IMR-90 (cell line): Measurements from ENCODE around the gene PTPRN2. TPM values are rescaled to one million over a fixed set of nuclear protein-coding genes. Genes with fewer than 3 reads are reported as not detected.

ENCODE experiments used
- ATAC-seq: fragments of 200-7000 bp; cut with Tn5 transposase; 2 replicates; pipeline ENCODE4 v1.9.1; 2020; ENCODE audit warnings: low read depth, mild to moderate bottlenecking, moderate library complexity
- BruUV-seq: library from RNA; stranded (reverse); fragments of 400-500 nt; replicated peaks from 2 replicates; lab custom pipeline; 2021; lab: Mats Ljungman, UMichigan
- CTCF ChIA-PET: fragments of 300-600 bp; formaldehyde crosslinking; extraction: SDS; loops from one replicate; lab custom pipeline; 2021; ENCODE audit warnings: antibody characterized with exemption; lab: Yijun Ruan, JAX
- POLR2A ChIA-PET: fragments of 300-600 bp; sonication (Branson Sonifier 250); formaldehyde crosslinking; loops from one replicate; lab custom pipeline; 2022; ENCODE audit warnings: antibody characterized with exemption; ENCODE audit not compliant: unreplicated experiment; lab: Charles Lee
- DNase-seq: peaks from one replicate; pipeline ENCODE4 v3.0.0; 2013
- H2AFZ ChIP-seq: replicated peaks from 2 replicates; pipeline ENCODE3; 2013; ENCODE audit warnings: low read length, mild to moderate bottlenecking; ENCODE audit not compliant: poor library complexity
- H2AK5ac ChIP-seq: 2 replicates; pipeline ENCODE4 v1.6.1; 2013; ENCODE audit warnings: low read depth, low read length, inconsistent platforms
- H2AK9ac ChIP-seq: replicated peaks from 2 replicates; pipeline ENCODE3; 2013; ENCODE audit warnings: mild to moderate bottlenecking, low read depth, low read length, moderate library complexity; ENCODE audit not compliant: poor library complexity
- H2BK120ac ChIP-seq: 2 replicates; pipeline ENCODE4 v1.6.1; 2013; ENCODE audit warnings: low read depth, low read length, inconsistent platforms
- H2BK15ac ChIP-seq: 3 replicates; pipeline ENCODE4 v1.6.1; 2013; ENCODE audit warnings: low read depth, low read length, inconsistent platforms
- H2BK20ac ChIP-seq: 2 replicates; pipeline ENCODE4 v1.6.1; 2013; ENCODE audit warnings: low read depth, mild to moderate bottlenecking, inconsistent platforms, low read length, moderate library complexity
- H2BK5ac ChIP-seq: 2 replicates; pipeline ENCODE4 v1.6.1; 2013; ENCODE audit warnings: mild to moderate bottlenecking, low read depth, low read length, inconsistent platforms; ENCODE audit not compliant: poor library complexity, severe bottlenecking
- H3K14ac ChIP-seq: replicated peaks from 2 replicates; pipeline ENCODE4 v1.6.1; 2013; ENCODE audit warnings: low read depth, low read length, inconsistent platforms
- H3K18ac ChIP-seq: 2 replicates; pipeline ENCODE4 v1.6.1; 2013; ENCODE audit warnings: low read depth, low read length, control low read depth
- H3K23ac ChIP-seq: 2 replicates; pipeline ENCODE4 v1.6.1; 2013; ENCODE audit warnings: low read depth, low read length, inconsistent platforms
- H3K27ac ChIP-seq: 2 replicates; pipeline ENCODE4 v1.5.1; 2013; ENCODE audit warnings: mild to moderate bottlenecking, control low read depth, low read length; ENCODE audit not compliant: insufficient read depth
- H3K27me3 ChIP-seq: 2 replicates; pipeline ENCODE4 v1.6.1; 2013; ENCODE audit warnings: low read length; ENCODE audit not compliant: control insufficient read depth, insufficient read depth
- H3K36me3 ChIP-seq: 2 replicates; pipeline ENCODE4 v1.6.1; 2013; ENCODE audit warnings: low read length, mixed read lengths; ENCODE audit not compliant: control insufficient read depth, insufficient read depth
- H3K4ac ChIP-seq: 2 replicates; pipeline ENCODE4 v1.6.1; 2013; ENCODE audit warnings: low read depth, low read length, inconsistent platforms
- H3K4me1 ChIP-seq: 2 replicates; pipeline ENCODE4 v1.6.1; 2013; ENCODE audit warnings: low read length, mixed read lengths; ENCODE audit not compliant: control insufficient read depth, insufficient read depth
- H3K4me2 ChIP-seq: 2 replicates; pipeline ENCODE4 v1.6.1; 2013; ENCODE audit warnings: low read depth, mild to moderate bottlenecking, control low read depth, low read length, moderate library complexity
- H3K4me3 ChIP-seq: 2 replicates; pipeline ENCODE4 v1.5.1; 2013; ENCODE audit warnings: low read depth, mild to moderate bottlenecking, control low read depth, low read length, moderate library complexity; ENCODE audit not compliant: insufficient read depth
- H3K56ac ChIP-seq: 2 replicates; pipeline ENCODE4 v1.6.1; 2013; ENCODE audit warnings: low read length, inconsistent platforms; ENCODE audit not compliant: insufficient read depth; ENCODE audit errors: extremely low read depth
- H3K79me1 ChIP-seq, 2 experiments: 2 replicates each; pipeline ENCODE4 v1.6.1; 2013; ENCODE audit warnings: low read length in 2 of 2, inconsistent platforms in 1 of 2, low read depth in 1 of 2
- H3K9ac ChIP-seq: 2 replicates; pipeline ENCODE4 v1.6.1; 2013; ENCODE audit warnings: low read depth, low read length, control low read depth
- H3K9me1 ChIP-seq: 2 replicates; pipeline ENCODE4 v1.6.1; 2013; ENCODE audit warnings: low read length, inconsistent platforms; ENCODE audit not compliant: insufficient read depth
- H3K9me3 ChIP-seq: 2 replicates; pipeline ENCODE4 v1.6.1; 2013; ENCODE audit warnings: low read length; ENCODE audit not compliant: control insufficient read depth, insufficient read depth
- H4K20me1 ChIP-seq: 2 replicates; pipeline ENCODE4 v1.6.1; 2013; ENCODE audit warnings: low read length, inconsistent platforms; ENCODE audit not compliant: insufficient read depth
- H4K5ac ChIP-seq: 2 replicates; pipeline ENCODE4 v1.6.1; 2013; ENCODE audit warnings: mild to moderate bottlenecking, low read depth, low read length, control low read depth
- H4K8ac ChIP-seq, 2 experiments: 2 replicates each; pipeline ENCODE4 v1.6.1; 2013; ENCODE audit warnings: low read depth in 2 of 2, low read length in 2 of 2, control low read depth in 1 of 2, inconsistent platforms in 1 of 2
- H4K91ac ChIP-seq: 2 replicates; pipeline ENCODE4 v1.6.1; 2013; ENCODE audit warnings: low read depth, low read length, inconsistent platforms; ENCODE audit not compliant: insufficient read depth
- MXI1 ChIP-seq: IDR thresholded peaks from 2 replicates; pipeline ENCODE4 v1.6.1; 2012; ENCODE audit warnings: low read depth, mild to moderate bottlenecking, low read length, moderate library complexity, borderline replicate concordance
- NFE2L2 ChIP-seq: fragments of 150-350 bp; IDR thresholded peaks from 2 replicates; pipeline ENCODE4 v1.6.1; 2016; ENCODE audit warnings: low read depth, mild to moderate bottlenecking, low read length
- RAD21 ChIP-seq: IDR thresholded peaks from 2 replicates; pipeline ENCODE4 v1.6.1; 2012; ENCODE audit warnings: low read length, improper control_type of control experiment
- SMC3 ChIP-seq: fragments of 150-350 bp; IDR thresholded peaks from 2 replicates; pipeline ENCODE4 v1.6.1; 2016; ENCODE audit warnings: low read depth, mild to moderate bottlenecking, antibody characterized with exemption, low read length, moderate library complexity
- WGBS, 2 experiments: methylation state at CpG; one replicate each; pipeline versions ENCODE4 v1.1.5 to v1.1.7; 2013; ENCODE audit warnings: missing lambda C conversion rate in 2 of 2; ENCODE audit not compliant: insufficient read length in 1 of 2; ENCODE audit errors: extremely low coverage in 2 of 2; 5-methylcytosine and 5-hydroxymethylcytosine counted together
- dilution Hi-C: fragments of 300-500 bp; cut with HindIII; formaldehyde crosslinking; loops from one replicate; pipeline ENCODE4 v1.14.3; 2018; ENCODE audit warnings: low sequenced_read_pairs; ENCODE audit not compliant: unreplicated experiment
- in situ Hi-C: fragments of 300-500 bp; cut with MboI; formaldehyde crosslinking; loops from 3 replicates; pipeline ENCODE4 v1.14.3; 2019; ENCODE audit warnings: low sequenced_read_pairs, inconsistent platforms, mixed read lengths
- intact Hi-C: fragments of 100-400 bp; cut with micrococcal nuclease; formaldehyde crosslinking; loops from 2 replicates; pipeline ENCODE4 v1.10.0; 2022
- polyA plus RNA-seq, 3 experiments: library from polyadenylated mRNA; depleted of rRNA; stranded (reverse); fragments of >200 nt; gene quantifications; 2 replicates each; pipeline ENCODE4 v1.2.3, GENCODE V29; 2012; ENCODE audit warnings: low replicate concordance in 1 of 3
- total RNA-seq: library from RNA; depleted of rRNA; stranded (reverse); fragments of >200 nt; gene quantifications from 2 replicates; pipeline ENCODE4 v1.2.3, GENCODE V29; 2012

Gene PTPRN2
- total and polyA plus RNA-seq, 2 of the 4 experiments (the other 2 are of a cell fraction), result 0.03 TPM; not detected in 1

DNA sequence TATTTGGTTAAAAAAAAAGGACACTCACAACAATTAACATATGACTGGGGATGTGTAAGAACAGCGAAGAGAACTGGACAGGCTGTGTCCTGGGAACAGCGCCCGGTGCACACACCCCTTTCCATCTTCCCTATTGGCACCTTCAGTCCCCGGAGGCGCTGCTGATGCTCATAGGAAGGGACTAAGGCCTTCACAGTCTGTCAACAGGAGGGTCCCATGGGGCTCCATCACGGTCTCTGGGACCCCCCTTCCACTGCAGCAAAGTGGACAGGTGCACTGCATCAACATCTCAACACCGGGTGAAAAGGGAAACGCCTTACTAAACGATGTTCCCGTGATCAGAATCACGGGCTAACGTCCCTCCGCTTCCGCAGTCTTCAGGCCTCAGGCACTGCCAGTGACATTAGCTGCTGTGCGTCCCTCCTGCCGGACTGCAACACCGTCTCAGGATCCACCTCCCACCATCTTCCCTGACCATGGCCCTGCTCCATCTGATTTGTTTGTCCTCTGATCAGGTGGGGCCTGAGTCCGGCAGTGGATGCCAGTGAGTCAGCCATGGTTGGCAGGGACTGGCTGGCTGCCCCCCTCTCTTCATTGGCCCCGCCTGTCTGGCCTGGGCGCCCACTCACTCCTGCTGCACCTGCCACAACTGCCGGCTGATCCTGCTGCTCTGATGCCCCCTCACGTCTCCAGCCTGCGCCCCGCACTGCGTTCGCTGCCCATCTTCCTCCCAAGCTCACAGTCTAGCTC, 636.1 kb downstream of the PTPRN2 start:
- no peaks in the 10 kb centered on the region for H3K4me1 ChIP-seq
- no peak overlapping the region for H2AK9ac ChIP-seq
- no peak overlapping the region for H3K23ac ChIP-seq
- H4K20me1 ChIP-seq, result no peaks in the 10 kb centered on the region
- H3K27me3 ChIP-seq, result no peaks in the 10 kb centered on the region
- in situ Hi-C loops, result no loop called here
- no peak for ATAC-seq
- no peak overlapping the region for H4K91ac ChIP-seq
- H2BK15ac ChIP-seq, result no peak overlapping the region
- H3K4ac ChIP-seq, result no peak overlapping the region
- H3K36me3 ChIP-seq, result no peaks in the 10 kb centered on the region
- no TSS peak for BruUV-seq
- H2BK5ac ChIP-seq, result no peak overlapping the region
- no peak overlapping the region for H3K9ac ChIP-seq
- dilution Hi-C loops, result no loop called here
- H3K4me2 ChIP-seq, result no peak overlapping the region
- intact Hi-C loops, result no loop called here
- H3K18ac ChIP-seq, result no peak overlapping the region
- no peak for TF ChIP-seq MXI1
- TF ChIP-seq SMC3, result no peak
- no peak for TF ChIP-seq RAD21
- TF ChIP-seq NFE2L2, result no peak
- no peak overlapping the region for H2AK5ac ChIP-seq
- H3K79me1 ChIP-seq, result no peaks in the 10 kb centered on the region
- 69% methylated on average over 10 of the region's 26 CpGs; no CpG with 5 or more reads in 1 of the 2 experiments for WGBS, 2 experiments
- H3K4me3 ChIP-seq, result no peak overlapping the region
- no peak overlapping the region for H3K56ac ChIP-seq
- POLR2A ChIA-PET, result no interaction called here
- no peaks in the 10 kb centered on the region for H3K9me1 ChIP-seq
- H2BK120ac ChIP-seq, result no peak overlapping the region
- H4K8ac ChIP-seq, result no peak overlapping the region
- no peak overlapping the region for H2BK20ac ChIP-seq
- CTCF ChIA-PET, result no interaction called here
- DNase-seq, result no peak
- peaks cover 52% of the 10 kb centered on the region for H3K9me3 ChIP-seq
- H4K5ac ChIP-seq, result no peak overlapping the region
- no peak overlapping the region for H3K14ac ChIP-seq
- H3K27ac ChIP-seq, result no peak overlapping the region
- no peak overlapping the region for H2AFZ ChIP-seq
